OCI-LY7 (cell line): Measurements from ENCODE around the gene CXCL8. TPM values are rescaled to one million over a fixed set of nuclear protein-coding genes. Genes with fewer than 3 reads are reported as not detected.

Source experiments
- BruUV-seq: library from RNA; stranded (reverse); fragments of 400-500 nt; replicated peaks from 2 replicates; lab custom pipeline; 2021; lab: Mats Ljungman, UMichigan
- CTCF ChIA-PET: fragments of 300-600 bp; sonication (Branson Sonifier 250); formaldehyde crosslinking; loops from one replicate; lab custom pipeline; 2022; ENCODE audit warnings: antibody characterized with exemption; ENCODE audit not compliant: unreplicated experiment; lab: Charles Lee
- POLR2A ChIA-PET: fragments of 300-600 bp; sonication (Branson Sonifier 250); formaldehyde crosslinking; loops from one replicate; lab custom pipeline; 2022; ENCODE audit warnings: antibody characterized with exemption; lab: Charles Lee
- DNase-seq: peaks from one replicate; pipeline ENCODE4 v3.0.0-alpha.2; 2015; ENCODE audit warnings: low spot score
- H2AFZ ChIP-seq: fragments of 200-600 bp; sonication (generic), shearing (Covaris generic); 2 replicates; pipeline ENCODE4 v1.6.1; 2014; ENCODE audit warnings: mild to moderate bottlenecking, antibody characterized with exemption, low read length, moderate library complexity
- H3K27ac ChIP-seq: fragments of 200-600 bp; sonication (generic); 2 replicates; pipeline ENCODE4 v1.5.1; 2014; ENCODE audit warnings: mixed run types, low read depth, mild to moderate bottlenecking, moderate library complexity, low read length, inconsistent platforms; ENCODE audit not compliant: poor library complexity, severe bottlenecking
- H3K36me3 ChIP-seq: fragments of 200-600 bp; sonication (generic); 2 replicates; pipeline ENCODE4 v1.6.1; 2014; ENCODE audit warnings: mild to moderate bottlenecking, antibody characterized with exemption, low read length, moderate library complexity, mixed read lengths; ENCODE audit not compliant: insufficient read depth
- H3K4me1 ChIP-seq: fragments of 200-600 bp; sonication (generic); 2 replicates; pipeline ENCODE4 v1.5.1; 2014; ENCODE audit warnings: mild to moderate bottlenecking, low read length; ENCODE audit not compliant: insufficient read depth, poor library complexity, severe bottlenecking
- H3K4me2 ChIP-seq: fragments of 200-600 bp; sonication (generic); 2 replicates; pipeline ENCODE4 v1.6.1; 2014; ENCODE audit warnings: mild to moderate bottlenecking, low read length
- H3K4me3 ChIP-seq: fragments of 200-600 bp; sonication (generic); 2 replicates; pipeline ENCODE4 v1.5.1; 2014; ENCODE audit warnings: mild to moderate bottlenecking, low read depth, low read length; ENCODE audit not compliant: poor library complexity, severe bottlenecking
- H3K79me2 ChIP-seq: fragments of 200-600 bp; sonication (generic); 2 replicates; pipeline ENCODE4 v1.6.1; 2016; ENCODE audit warnings: low read depth, mild to moderate bottlenecking, low read length, moderate library complexity, mixed read lengths; ENCODE audit not compliant: insufficient read depth
- H3K9me2 ChIP-seq: fragments of 200-600 bp; sonication (generic); 2 replicates; pipeline ENCODE4 v1.6.1; 2016; ENCODE audit warnings: mild to moderate bottlenecking, low read length, mixed read lengths; ENCODE audit not compliant: insufficient read depth
- H3K9me3 ChIP-seq: fragments of 200-600 bp; sonication (generic); 2 replicates; pipeline ENCODE4 v1.6.1; 2014; ENCODE audit warnings: mild to moderate bottlenecking, mixed run types, low read length, mixed read lengths
- H4K20me1 ChIP-seq: fragments of 200-600 bp; sonication (generic); 2 replicates; pipeline ENCODE4 v1.6.1; 2014; ENCODE audit warnings: mild to moderate bottlenecking, antibody characterized with exemption, low read length, moderate library complexity, mixed read lengths; ENCODE audit not compliant: insufficient read depth
- CTCF ChIP-seq: fragments of 200-600 bp; sonication (generic); conservative IDR thresholded peaks from 2 replicates; pipeline ENCODE4 v1.5.1; 2014; ENCODE audit warnings: mild to moderate bottlenecking, antibody characterized with exemption, low read length, moderate library complexity, mixed read lengths
- EZH2phosphoT487 ChIP-seq: fragments of 200-600 bp; sonication (generic); IDR thresholded peaks from 2 replicates; pipeline ENCODE4 v1.6.1; 2018; ENCODE audit warnings: low read depth, borderline replicate concordance, mild to moderate bottlenecking, mixed run types, antibody characterized with exemption, low read length, moderate library complexity, mixed read lengths
- intact Hi-C: fragments of 100-400 bp; cut with micrococcal nuclease; formaldehyde crosslinking; loops from one replicate; pipeline ENCODE4 v1.10.0; 2022; ENCODE audit not compliant: unreplicated experiment
- total RNA-seq, 2 experiments: library from RNA; depleted of rRNA in 1 of 2; stranded (reverse); fragments of >200 nt in 1 of 2; shearing (Covaris generic) in 1 of 2; gene quantifications; 2 replicates each; pipeline ENCODE4 v1.2.3, GENCODE V29; 2014 to 2022

Gene CXCL8
- total RNA-seq, 2 experiments from 2014 or later, result not detected

GRCh38 chr4:73780834-73781233 lies 40.5 kb downstream of the CXCL8 start:
- DNase-seq, result no peak
- H4K20me1 ChIP-seq, result no peaks in the 10 kb centered on the region
- no TSS peak for BruUV-seq
- no peak overlapping the region for H2AFZ ChIP-seq
- no peak overlapping the region for H3K27ac ChIP-seq
- ChIA-PET POLR2A (no interaction called here), CTCF (no interaction called here)
- intact Hi-C loops, result no loop called here
- H3K9me2 ChIP-seq, result no peaks in the 10 kb centered on the region
- no peak overlapping the region for H3K4me2 ChIP-seq
- H3K36me3 ChIP-seq, result no peaks in the 10 kb centered on the region
- no peaks in the 10 kb centered on the region for H3K4me1 ChIP-seq
- no peaks in the 10 kb centered on the region for H3K9me3 ChIP-seq
- no peak overlapping the region for H3K4me3 ChIP-seq
- H3K79me2 ChIP-seq, result no peaks in the 10 kb centered on the region
- TF ChIP-seq CTCF (no peak), EZH2phosphoT487 (no peak)

- H3K36me3 ChIP-seq, result no peaks in the 10 kb centered on the region
- intact Hi-C loops, result no loop called here
These were observed 48.0 kb downstream of the CXCL8 start for GRCh38 chr4:73788411-73788810.

More at GRCh38 chr4:73788411-73788810, 48.0 kb downstream of the CXCL8 start:
- BruUV-seq, result no TSS peak
- Histone ChIP-seq H2AFZ (no peak overlapping the region), H3K4me1 (no peaks in the 10 kb centered on the region), H3K9me3 (no peaks in the 10 kb centered on the region), H3K79me2 (no peaks in the 10 kb centered on the region), H3K4me3 (no peak overlapping the region), H3K27ac (no peak overlapping the region), H3K9me2 (no peaks in the 10 kb centered on the region), H4K20me1 (no peaks in the 10 kb centered on the region), H3K4me2 (no peak overlapping the region)
- CTCF ChIA-PET, result no interaction called here
- POLR2A ChIA-PET, result no interaction called here
- DNase-seq, result no peak
- TF ChIP-seq EZH2phosphoT487, result no peak

Other genes starting within 250 kb of the CXCL8 start
- gene RASSF6, start 120.1 kb upstream of the CXCL8 start, total RNA-seq (2014; rRNA removed; shearing (Covaris generic)), result 32.5 and 48.3 TPM in 2 replicates
- gene RASSF6, start 120.1 kb upstream of the CXCL8 start, total RNA-seq (2022), result 62.2 and 86.6 TPM in 2 replicates
- gene CXCL6, start 96.1 kb downstream of the CXCL8 start, total RNA-seq (2014; rRNA removed; shearing (Covaris generic)), result not detected in 2 replicates
- not detected in 2 replicates for gene CXCL6, start 96.1 kb downstream of the CXCL8 start, total RNA-seq (2022)
- gene PF4V1, start 112.7 kb downstream of the CXCL8 start, total RNA-seq (2014; rRNA removed; shearing (Covaris generic)), result not detected in 2 replicates
- not detected in 2 replicates for gene PF4V1, start 112.7 kb downstream of the CXCL8 start, total RNA-seq (2022)
- gene CXCL1, start 128.8 kb downstream of the CXCL8 start, total RNA-seq (2014; rRNA removed; shearing (Covaris generic)), result not detected in 2 replicates
- not detected in 2 replicates for gene CXCL1, start 128.8 kb downstream of the CXCL8 start, total RNA-seq (2022)
- not detected in 2 replicates for gene PF4, start 241.5 kb downstream of the CXCL8 start, total RNA-seq (2014; rRNA removed; shearing (Covaris generic))
- gene PF4, start 241.5 kb downstream of the CXCL8 start, total RNA-seq (2022), result not detected in 2 replicates
- not detected in 2 replicates for gene PPBP, start 247.6 kb downstream of the CXCL8 start, total RNA-seq (2014; rRNA removed; shearing (Covaris generic))
- gene PPBP, start 247.6 kb downstream of the CXCL8 start, total RNA-seq (2022), result not detected in 2 replicates